Activated CD8-positive, alpha-beta memory T cell treated with anti-CD3 and anti-CD28 coated beads for 36 hours (primary cell): Measurements from ENCODE around the gene IDH3G. TPM values are rescaled to one million over a fixed set of nuclear protein-coding genes. Genes with fewer than 3 reads are reported as not detected.

Source experiments
- CTCF ChIA-PET: fragments of 350-600 bp; sonication (Branson Sonifier 250); formaldehyde crosslinking; loops from one replicate; lab custom pipeline; 2021; ENCODE audit warnings: antibody characterized with exemption; lab: Charles Lee
- POLR2A ChIA-PET: fragments of 350-600 bp; sonication (Branson Sonifier 250); formaldehyde crosslinking; loops from one replicate; lab custom pipeline; 2021; ENCODE audit warnings: antibody characterized with exemption; lab: Charles Lee
- total RNA-seq, 2 experiments: library from RNA; stranded (reverse); gene quantifications; one replicate each; pipeline ENCODE4 v1.2.3, GENCODE V29; 2021

Gene IDH3G
- total RNA-seq, 2 experiments from 2014 or later = 52.7 to 55.6 TPM

GRCh38 chrX:153776611-153777045, 17.5 kb downstream of the IDH3G start:
- ChIA-PET CTCF (no interaction called here), POLR2A (no interaction called here)

DNA sequence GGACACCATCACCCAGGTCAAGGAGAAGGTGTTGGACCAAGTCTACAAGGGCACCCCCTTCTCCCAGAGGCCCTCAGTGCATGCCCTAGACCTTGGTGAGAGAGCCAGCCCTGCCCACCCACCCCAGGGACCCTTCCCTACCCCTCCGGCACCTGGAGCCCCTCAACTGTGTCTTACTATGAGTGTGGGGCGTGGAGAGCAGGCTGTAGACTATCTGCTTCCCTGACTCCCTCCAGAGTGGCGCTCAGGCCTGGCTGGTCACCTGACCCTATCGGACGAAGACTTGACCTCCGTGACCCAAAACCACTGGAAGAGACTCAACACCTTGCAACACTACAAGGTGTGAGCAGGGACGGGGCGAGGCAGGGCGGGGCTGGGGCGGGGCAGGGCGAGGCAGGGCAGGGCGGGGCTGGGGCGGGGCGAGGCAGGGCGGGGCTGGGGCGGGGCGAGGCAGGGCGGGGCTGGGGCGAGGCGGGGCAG, 18.0 kb downstream of the IDH3G start:
- CTCF ChIA-PET = no interaction called here
- POLR2A ChIA-PET = no interaction called here

GRCh38 chrX:153775293-153776119, 18.7 kb downstream of the IDH3G start:
- ChIA-PET POLR2A (no interaction called here), CTCF (no interaction called here)

GRCh38 chrX:153774576-153775292, 19.4 kb downstream of the IDH3G start:
- ChIA-PET POLR2A (no interaction called here), CTCF (no interaction called here)

DNA sequence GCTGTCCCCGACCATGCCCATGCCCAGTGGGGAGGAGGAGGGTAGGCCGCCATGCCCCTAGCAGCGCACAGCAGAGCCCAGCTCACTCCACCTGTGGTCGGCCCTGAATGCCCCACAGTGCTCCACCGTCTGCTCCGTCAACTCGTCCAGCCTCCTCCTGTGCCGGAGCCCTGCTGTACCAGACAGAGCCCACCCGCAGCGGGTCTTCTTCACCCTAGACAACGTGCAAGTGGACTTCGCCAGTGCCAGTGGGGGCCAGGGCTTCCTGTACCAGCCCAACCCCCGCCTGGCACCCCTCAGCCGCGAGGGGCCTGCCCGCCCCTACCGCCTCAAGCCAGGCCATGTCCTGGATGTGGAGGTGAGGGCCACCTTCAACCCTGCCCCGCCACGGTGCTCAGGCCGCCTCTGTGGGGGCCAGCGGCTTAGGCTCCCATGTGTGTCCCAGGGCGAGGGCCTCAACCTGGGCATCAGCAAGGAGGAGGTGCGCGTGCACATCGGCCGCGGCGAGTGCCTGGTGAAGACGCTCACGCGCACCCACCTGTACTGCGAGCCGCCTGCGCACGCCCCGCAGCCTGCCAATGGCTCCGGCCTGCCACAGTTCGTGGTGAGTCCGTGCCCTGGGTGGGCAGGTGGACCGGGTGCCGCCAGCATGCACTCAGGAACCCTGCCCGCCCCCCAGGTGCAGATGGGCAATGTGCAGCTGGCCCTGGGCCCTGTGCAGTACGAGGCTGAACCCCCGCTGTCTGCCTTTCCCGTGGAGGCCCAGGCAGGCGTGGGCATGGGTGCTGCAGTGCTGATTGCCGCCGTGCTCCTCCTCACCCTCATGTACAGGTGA, 20.2 kb downstream of the IDH3G start:
- CTCF ChIA-PET = no interaction called here
- POLR2A ChIA-PET = no interaction called here

- POLR2A ChIA-PET = no interaction called here
These were observed 21.0 kb downstream of the IDH3G start for GRCh38 chrX:153773218-153773611.

GRCh38 chrX:153772316-153773217, 21.6 kb downstream of the IDH3G start:
- CTCF ChIA-PET = no interaction called here
- POLR2A ChIA-PET = no interaction called here

More at GRCh38 chrX:153773218-153773611, 21.0 kb downstream of the IDH3G start:
- CTCF ChIA-PET = no interaction called here

GRCh38 chrX:153771415-153772315, 22.5 kb downstream of the IDH3G start:
- ChIA-PET POLR2A (no interaction called here), CTCF (no interaction called here)

- CTCF ChIA-PET = no interaction called here
- POLR2A ChIA-PET = no interaction called here
These were observed 23.4 kb downstream of the IDH3G start for GRCh38 chrX:153770601-153771414.

GRCh38 chrX:153769865-153770600, 24.1 kb downstream of the IDH3G start:
- CTCF ChIA-PET = no interaction called here

GRCh38 chrX:153769158-153769864, 24.9 kb downstream of the IDH3G start:
- ChIA-PET POLR2A (no interaction called here), CTCF (no interaction called here)

More at GRCh38 chrX:153769865-153770600, 24.1 kb downstream of the IDH3G start:
- POLR2A ChIA-PET = no interaction called here

- CTCF ChIA-PET = no interaction called here
These were observed 25.6 kb downstream of the IDH3G start for GRCh38 chrX:153768311-153769157.

GRCh38 chrX:153767674-153768055, 26.5 kb downstream of the IDH3G start:
- CTCF ChIA-PET = interaction anchor here (1.2 kb wide), 1 partner anchor 35 kb away, joined by 3 read pairs; no protein-coding TSS in a partner anchor

More at GRCh38 chrX:153768311-153769157, 25.6 kb downstream of the IDH3G start:
- POLR2A ChIA-PET = interaction anchor here (0.5 kb wide), 1 partner anchor 639 kb away, joined by 4 read pairs; no protein-coding TSS in a partner anchor

DNA sequence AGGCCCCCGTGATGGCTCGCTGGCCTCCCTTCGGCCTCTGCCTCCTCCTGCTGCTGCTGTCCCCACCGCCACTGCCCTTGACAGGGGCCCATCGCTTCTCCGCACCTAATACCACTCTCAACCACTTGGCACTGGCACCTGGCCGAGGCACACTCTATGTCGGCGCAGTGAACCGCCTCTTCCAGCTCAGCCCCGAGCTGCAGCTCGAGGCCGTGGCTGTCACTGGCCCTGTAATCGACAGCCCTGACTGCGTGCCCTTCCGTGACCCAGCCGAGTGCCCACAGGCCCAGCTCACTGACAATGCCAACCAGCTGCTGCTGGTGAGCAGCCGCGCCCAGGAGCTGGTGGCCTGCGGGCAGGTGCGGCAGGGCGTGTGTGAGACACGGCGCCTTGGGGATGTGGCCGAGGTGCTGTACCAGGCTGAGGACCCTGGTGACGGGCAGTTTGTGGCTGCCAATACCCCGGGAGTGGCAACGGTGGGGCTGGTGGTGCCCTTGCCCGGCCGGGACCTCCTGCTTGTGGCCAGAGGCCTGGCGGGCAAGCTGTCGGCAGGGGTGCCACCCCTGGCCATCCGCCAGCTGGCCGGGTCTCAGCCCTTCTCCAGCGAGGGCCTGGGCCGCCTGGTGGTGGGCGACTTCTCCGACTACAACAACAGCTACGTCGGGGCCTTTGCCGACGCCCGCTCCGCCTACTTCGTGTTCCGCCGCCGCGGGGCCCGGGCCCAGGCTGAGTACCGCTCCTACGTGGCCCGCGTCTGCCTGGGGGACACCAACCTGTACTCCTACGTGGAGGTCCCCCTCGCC, 27.1 kb downstream of the IDH3G start:
- ChIA-PET POLR2A (no interaction called here), CTCF (interaction anchor here (1.2 kb wide), 1 partner anchor 35 kb away, joined by 3 read pairs; no protein-coding TSS in a partner anchor)

More at GRCh38 chrX:153767674-153768055, 26.5 kb downstream of the IDH3G start:
- POLR2A ChIA-PET = no interaction called here
